Smooth muscle cell (in vitro differentiated cells): ENCODE measurements around the gene ARSG. TPM values are rescaled to one million over a fixed set of nuclear protein-coding genes. Genes with fewer than 3 reads are reported as not detected.
A peak's percentile ranks its signal among the peaks of the same experiment; 100 is the strongest.

ENCODE experiments used
- DNase-seq: peaks from one replicate; lab custom pipeline; 2025; ENCODE audit not compliant: unreplicated experiment; lab: John Stamatoyannopoulos, UW
- H2AFZ ChIP-seq: fragments of 200-600 bp; sonication (generic); 2 replicates; pipeline ENCODE4 v1.6.0; 2016; ENCODE audit warnings: antibody characterized with exemption, low read depth, mild to moderate bottlenecking
- H3F3A ChIP-seq: fragments of 200-600 bp; sonication (generic); 2 replicates; pipeline ENCODE4 v1.6.0; 2017; ENCODE audit warnings: antibody characterized with exemption, low read depth
- H3K27ac ChIP-seq: fragments of 200-600 bp; sonication (generic); 2 replicates; pipeline ENCODE4 v1.5.1; 2016; ENCODE audit warnings: low read depth, mild to moderate bottlenecking
- H3K27me3 ChIP-seq: fragments of 200-600 bp; sonication (generic); 2 replicates; pipeline ENCODE4 v1.6.1; 2016; ENCODE audit warnings: low read depth, mild to moderate bottlenecking
- H3K36me3 ChIP-seq: fragments of 200-600 bp; sonication (generic); 2 replicates; pipeline ENCODE4 v1.5.1; 2016; ENCODE audit warnings: low read depth
- H3K4me1 ChIP-seq: fragments of 200-600 bp; sonication (generic); 2 replicates; pipeline ENCODE4 v1.5.1; 2016; ENCODE audit warnings: low read depth
- H3K4me2 ChIP-seq: fragments of 200-600 bp; sonication (generic); 2 replicates; pipeline ENCODE4 v1.6.0; 2016; ENCODE audit warnings: mild to moderate bottlenecking
- H3K4me3 ChIP-seq: fragments of 200-600 bp; sonication (generic); 2 replicates; pipeline ENCODE4 v1.5.1; 2016; ENCODE audit warnings: mild to moderate bottlenecking
- H3K79me2 ChIP-seq: fragments of 200-600 bp; sonication (generic); 2 replicates; pipeline ENCODE4 v1.6.0; 2016; ENCODE audit warnings: low read depth, mild to moderate bottlenecking
- H3K9ac ChIP-seq: fragments of 200-600 bp; sonication (generic); 2 replicates; pipeline ENCODE4 v1.6.0; 2016; ENCODE audit warnings: low read depth
- H3K9me3 ChIP-seq: fragments of 200-600 bp; sonication (generic); replicated peaks from 2 replicates; pipeline ENCODE4 v1.5.1; 2016; ENCODE audit warnings: low read depth
- H4K20me1 ChIP-seq: fragments of 200-600 bp; sonication (generic); 2 replicates; pipeline ENCODE4 v1.6.0; 2016; ENCODE audit warnings: low read depth
- WGBS: methylation state at CpG from one replicate; pipeline ENCODE4 v1.1.7; 2016; ENCODE audit warnings: low lambda C conversion rate; 5-methylcytosine and 5-hydroxymethylcytosine counted together
- polyA plus RNA-seq: library from polyadenylated mRNA; unstranded; fragments of >200 nt; fragmentation: Nextera tagmentation; extraction: Ambion mirVana; gene quantifications from 2 replicates; pipeline ENCODE4 v1.2.1, GENCODE V29; 2016
- total RNA-seq: library from RNA; depleted of rRNA; stranded (reverse); fragments of >200 nt; gene quantifications from 2 replicates; pipeline ENCODE4 v1.2.3, GENCODE V29; 2014
- TF ChIP-seq, protein P1 (sequence below): fragments of 200-600 bp; sonication (generic); IDR thresholded peaks from 2 replicates; pipeline ENCODE4 v1.5.1; 2017; ENCODE audit warnings: borderline replicate concordance, mild to moderate bottlenecking, antibody characterized with exemption; ENCODE audit not compliant: insufficient read depth, poor library complexity, severe bottlenecking

The ARSG gene
- total and polyA plus RNA-seq, 2 experiments from 2014 or later, result 1.0 to 2.4 TPM

- H3K4me1 ChIP-seq, result no peaks in the 10 kb centered on the region
- peak overlapping the region; percentile 96 for H3K9ac ChIP-seq
- peak overlapping the region; percentile 79 for H3K4me2 ChIP-seq
- TF ChIP-seq, protein P1, sequence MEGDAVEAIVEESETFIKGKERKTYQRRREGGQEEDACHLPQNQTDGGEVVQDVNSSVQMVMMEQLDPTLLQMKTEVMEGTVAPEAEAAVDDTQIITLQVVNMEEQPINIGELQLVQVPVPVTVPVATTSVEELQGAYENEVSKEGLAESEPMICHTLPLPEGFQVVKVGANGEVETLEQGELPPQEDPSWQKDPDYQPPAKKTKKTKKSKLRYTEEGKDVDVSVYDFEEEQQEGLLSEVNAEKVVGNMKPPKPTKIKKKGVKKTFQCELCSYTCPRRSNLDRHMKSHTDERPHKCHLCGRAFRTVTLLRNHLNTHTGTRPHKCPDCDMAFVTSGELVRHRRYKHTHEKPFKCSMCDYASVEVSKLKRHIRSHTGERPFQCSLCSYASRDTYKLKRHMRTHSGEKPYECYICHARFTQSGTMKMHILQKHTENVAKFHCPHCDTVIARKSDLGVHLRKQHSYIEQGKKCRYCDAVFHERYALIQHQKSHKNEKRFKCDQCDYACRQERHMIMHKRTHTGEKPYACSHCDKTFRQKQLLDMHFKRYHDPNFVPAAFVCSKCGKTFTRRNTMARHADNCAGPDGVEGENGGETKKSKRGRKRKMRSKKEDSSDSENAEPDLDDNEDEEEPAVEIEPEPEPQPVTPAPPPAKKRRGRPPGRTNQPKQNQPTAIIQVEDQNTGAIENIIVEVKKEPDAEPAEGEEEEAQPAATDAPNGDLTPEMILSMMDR, result no peak
- H3K79me2 ChIP-seq, result peaks cover 47% of the 10 kb centered on the region
- no peaks in the 10 kb centered on the region for H3K36me3 ChIP-seq
- peak overlapping the region; percentile 94 for H3K27ac ChIP-seq
- WGBS, result 27% methylated on average over 4 of the region's 4 CpGs
- DNase-seq, result no peak
- peaks cover 19% of the 10 kb centered on the region for H3F3A ChIP-seq
- H2AFZ ChIP-seq, result no peak overlapping the region
- peaks cover 55% of the 10 kb centered on the region for H4K20me1 ChIP-seq
- peak overlapping the region; percentile 89 for H3K4me3 ChIP-seq
- no peaks in the 10 kb centered on the region for H3K9me3 ChIP-seq
- no peaks in the 10 kb centered on the region for H3K27me3 ChIP-seq
Observed at GRCh38 chr17:68455901-68456338, 164.6 kb downstream of the ARSG start.

DNA sequence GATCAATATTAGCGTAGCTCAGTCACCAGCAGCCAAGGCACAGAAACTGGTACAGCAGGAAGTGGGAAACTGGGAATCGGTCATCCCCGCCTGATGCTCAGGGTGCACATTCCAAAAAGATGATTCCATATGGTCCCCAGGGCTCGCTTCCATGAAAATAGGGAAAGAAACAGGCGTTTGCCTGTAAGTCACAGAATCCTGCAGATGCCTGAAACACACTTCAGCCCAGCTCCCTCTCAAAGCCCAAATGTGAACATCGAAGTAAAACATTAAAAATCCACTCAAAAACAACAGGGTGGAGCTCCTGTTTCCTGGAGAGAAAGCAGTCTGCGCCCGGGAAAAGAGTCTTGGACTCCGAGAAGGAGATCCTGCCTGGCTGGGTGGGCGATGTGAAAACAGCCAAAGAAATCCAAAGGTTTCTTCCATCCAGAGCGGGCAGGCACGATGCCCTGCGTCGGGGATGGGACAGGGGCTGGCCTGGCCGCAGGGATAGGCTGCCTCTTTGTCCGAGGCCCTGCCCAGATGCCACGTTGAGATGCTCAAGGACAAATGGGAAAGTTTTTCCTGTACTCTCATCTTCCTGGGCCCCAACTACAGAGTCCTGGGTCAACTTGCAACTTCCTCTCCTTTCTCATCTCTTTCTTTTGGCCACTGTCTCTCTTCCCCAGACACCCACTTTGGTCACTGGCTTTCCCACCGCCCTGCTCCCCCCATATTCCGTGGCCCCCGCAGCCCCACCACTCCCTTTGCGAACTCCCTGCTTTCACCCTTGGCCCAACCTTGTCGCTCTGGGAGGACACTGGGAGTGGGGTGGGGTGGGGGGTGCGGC lies 165.3 kb downstream of the ARSG start:
- H2AFZ ChIP-seq, result peak overlapping the region; percentile 20

DNA sequence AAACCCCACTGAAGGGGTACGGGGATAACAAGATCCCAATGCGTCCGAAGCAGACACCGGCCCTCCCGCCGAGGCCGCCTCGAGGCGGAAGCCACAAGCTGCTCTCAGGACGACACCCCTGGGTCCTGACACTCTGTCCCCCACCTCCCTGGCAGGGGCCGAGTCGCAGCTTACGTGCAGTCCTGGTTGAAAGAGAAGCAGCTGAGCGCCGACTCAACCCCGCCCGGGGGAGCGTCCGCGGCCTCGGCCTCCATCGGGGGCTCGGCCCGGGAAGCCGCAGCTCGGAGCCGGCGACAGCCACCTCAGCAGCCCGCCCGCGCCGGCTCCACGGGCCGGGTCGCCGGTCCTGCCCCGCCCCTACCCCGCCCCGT lies 165.9 kb downstream of the ARSG start, which contains the start of gene WIPI1:
TSS of gene WIPI1 (minus strand) at position 329 of the 371 bp plus-strand sequence. CDS start at position 254, 75 bp downstream.
- H3K9ac ChIP-seq, result peak within 1 kb of the TSS; percentile 96
- peaks cover 19% of the 10 kb centered on the region for H3F3A ChIP-seq
- H3K79me2 ChIP-seq, result peaks cover 36% of the 10 kb centered on the region
- WGBS, result 2% methylated on average over 26 of the region's 39 CpGs
- H4K20me1 ChIP-seq, result peaks cover 42% of the 10 kb centered on the region
- peak within 1 kb of the TSS; percentile 83 for H3K4me2 ChIP-seq
- H3K27me3 ChIP-seq, result no peaks in the 10 kb centered on the region
- no peaks in the 10 kb centered on the region for H3K36me3 ChIP-seq
- H2AFZ ChIP-seq, result peak within 1 kb of the TSS; percentile 22
- DNase-seq, result peak; percentile 89
- H3K9me3 ChIP-seq, result no peaks in the 10 kb centered on the region
- H3K27ac ChIP-seq, result peak within 1 kb of the TSS; percentile 94
- TF ChIP-seq, protein P1, result no peak
- H3K4me1 ChIP-seq, result no peaks in the 10 kb centered on the region
- H3K4me3 ChIP-seq, result peak within 1 kb of the TSS; percentile 89

More for the DNA sequence above, 165.3 kb downstream of the ARSG start:
- no peaks in the 10 kb centered on the region for H3K36me3 ChIP-seq
- peak overlapping the region; percentile 96 for H3K9ac ChIP-seq
- H3K4me3 ChIP-seq, result peak overlapping the region; percentile 89
- no peaks in the 10 kb centered on the region for H3K27me3 ChIP-seq
- peaks cover 42% of the 10 kb centered on the region for H3K79me2 ChIP-seq
- 2% methylated on average over 17 of the region's 23 CpGs for WGBS
- DNase-seq, result peak; percentile 59
- H4K20me1 ChIP-seq, result peaks cover 48% of the 10 kb centered on the region
- H3K4me1 ChIP-seq, result no peaks in the 10 kb centered on the region
- TF ChIP-seq, protein P1, result no peak
- peaks cover 19% of the 10 kb centered on the region for H3F3A ChIP-seq
- peak overlapping the region; percentile 79 for H3K4me2 ChIP-seq
- peak overlapping the region; percentile 94 for H3K27ac ChIP-seq
- no peaks in the 10 kb centered on the region for H3K9me3 ChIP-seq
